Body of pancreas (tissue), 4 donors: Measurements from ENCODE around the gene TMEM229B. TPM values are rescaled to one million over a fixed set of nuclear protein-coding genes. Genes with fewer than 3 reads are reported as not detected.

Source experiments
- ATAC-seq: fragments of 150-250 bp; one replicate; pipeline ENCODE4 v1.9.1; 2016
- DNase-seq, 4 donors: peaks; one replicate each; pipeline ENCODE4 v3.0.0-alpha.2; 2019
- H3K27ac ChIP-seq, 4 donors: fragments of 200-600 bp; sonication (generic); 1 replicate in 3 of 4; 2 replicates in 1 of 4; pipeline versions ENCODE4 v1.5.1 to v1.6.1; 2016 to 2019; ENCODE audit warnings: mild to moderate bottlenecking in 1 of 4, mixed read lengths in 1 of 4, moderate library complexity in 1 of 4
- H3K27me3 ChIP-seq, 2 donors: fragments of 200-600 bp; sonication (generic); one replicate each; pipeline ENCODE4 v1.6.0; 2016; ENCODE audit warnings: mild to moderate bottlenecking in 1 of 2
- H3K36me3 ChIP-seq, 2 donors: fragments of 200-600 bp; sonication (generic); replicated peaks in 1 of 2; 2 replicates each; pipeline ENCODE4 v1.5.1; 2016; ENCODE audit warnings: low read depth in 2 of 2; ENCODE audit not compliant: insufficient read depth in 1 of 2
- H3K4me1 ChIP-seq: fragments of 200-600 bp; sonication (generic); one replicate; pipeline ENCODE4 v1.6.0; 2016
- H3K4me3 ChIP-seq, 2 donors: fragments of 200-600 bp; sonication (generic); 1 replicate in 1 of 2; 2 replicates in 1 of 2; pipeline ENCODE4 v1.5.1; 2016 to 2019
- H3K9me3 ChIP-seq, 3 donors: fragments of 200-600 bp; sonication (generic); 1 replicate in 2 of 3; 2 replicates in 1 of 3; pipeline ENCODE4 v1.5.1; 2016
- POLR2A ChIP-seq, 3 donors: fragments of 450-650 bp; IDR thresholded peaks; one replicate each; pipeline ENCODE4 v1.6.1; 2016; ENCODE audit warnings: antibody characterized with exemption in 3 of 3, mild to moderate bottlenecking in 2 of 3
- WGBS, 2 donors: methylation state at CpG; one replicate each; pipeline ENCODE4 v1.1.5; 2017; 5-methylcytosine and 5-hydroxymethylcytosine counted together
- intact Hi-C: fragments of 100-400 bp; cut with DNase I; formaldehyde crosslinking; loops from one replicate; pipeline ENCODE4 v1.15.1; 2023
- total RNA-seq, 2 donors: library from RNA; depleted of rRNA; stranded (reverse); fragments of >200 nt; gene quantifications; one replicate each; pipeline ENCODE4 v1.1.0, GENCODE V29; 2016
- TF ChIP-seq, protein P1 (sequence below), 7 experiments: fragments of 450-650 bp in 4 of 7; fragments of 200-600 bp in 3 of 7; sonication (generic) in 3 of 7; IDR thresholded peaks; one replicate each; pipeline ENCODE4 v1.5.1; 2016 to 2019; ENCODE audit warnings: antibody characterized with exemption in 7 of 7

TMEM229B gene
- total RNA-seq, 2 donors from 2014 or later = 2.0 to 4.4 TPM

DNA sequence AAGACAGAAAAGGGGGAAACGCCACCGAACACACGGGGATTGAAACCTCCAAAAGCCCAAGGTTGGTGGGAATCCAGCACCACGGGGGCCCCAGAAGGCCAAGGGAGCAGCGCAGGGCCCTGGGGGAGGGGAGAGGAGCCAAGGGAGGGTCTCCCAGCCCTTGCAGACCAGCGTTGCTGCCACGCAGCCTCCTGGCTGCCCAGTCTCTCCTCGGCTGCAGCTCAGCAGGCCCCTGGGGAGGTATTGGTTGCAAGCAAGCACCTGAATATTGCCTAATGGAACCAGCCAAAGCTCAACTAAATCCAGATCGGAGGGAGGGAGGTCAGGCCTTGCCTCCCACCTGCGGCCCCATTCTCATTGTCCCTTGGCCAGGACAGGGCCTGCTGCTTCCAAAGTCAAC is 15.8 kb downstream of the TMEM229B start:
- H3K27ac ChIP-seq = no peak overlapping the region
- no peaks in the 10 kb centered on the region for H3K36me3 ChIP-seq
- no peak overlapping the region for H3K4me3 ChIP-seq
- ATAC-seq = no peak
- WGBS, 2 donors = 91 to 94% methylated on average over 6 to 10 of the region's 10 CpGs
- intact Hi-C loops = no loop called here
- H3K4me1 ChIP-seq = no peaks in the 10 kb centered on the region
- H3K9me3 ChIP-seq = no peaks in the 10 kb centered on the region
- TF ChIP-seq POLR2A (IDR thresholded peaks at IDR 0.05) = no peak
- TF ChIP-seq, protein P1, sequence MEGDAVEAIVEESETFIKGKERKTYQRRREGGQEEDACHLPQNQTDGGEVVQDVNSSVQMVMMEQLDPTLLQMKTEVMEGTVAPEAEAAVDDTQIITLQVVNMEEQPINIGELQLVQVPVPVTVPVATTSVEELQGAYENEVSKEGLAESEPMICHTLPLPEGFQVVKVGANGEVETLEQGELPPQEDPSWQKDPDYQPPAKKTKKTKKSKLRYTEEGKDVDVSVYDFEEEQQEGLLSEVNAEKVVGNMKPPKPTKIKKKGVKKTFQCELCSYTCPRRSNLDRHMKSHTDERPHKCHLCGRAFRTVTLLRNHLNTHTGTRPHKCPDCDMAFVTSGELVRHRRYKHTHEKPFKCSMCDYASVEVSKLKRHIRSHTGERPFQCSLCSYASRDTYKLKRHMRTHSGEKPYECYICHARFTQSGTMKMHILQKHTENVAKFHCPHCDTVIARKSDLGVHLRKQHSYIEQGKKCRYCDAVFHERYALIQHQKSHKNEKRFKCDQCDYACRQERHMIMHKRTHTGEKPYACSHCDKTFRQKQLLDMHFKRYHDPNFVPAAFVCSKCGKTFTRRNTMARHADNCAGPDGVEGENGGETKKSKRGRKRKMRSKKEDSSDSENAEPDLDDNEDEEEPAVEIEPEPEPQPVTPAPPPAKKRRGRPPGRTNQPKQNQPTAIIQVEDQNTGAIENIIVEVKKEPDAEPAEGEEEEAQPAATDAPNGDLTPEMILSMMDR (IDR thresholded peaks at IDR 0.05) = no peak
- H3K27me3 ChIP-seq = no peaks in the 10 kb centered on the region
- no peak for DNase-seq

GRCh38 chr14:67469954-67470353 is 18.6 kb downstream of the TMEM229B start:
- TF ChIP-seq, protein P1 (IDR thresholded peaks at IDR 0.05) = no peak
- no peak for TF ChIP-seq POLR2A (IDR thresholded peaks at IDR 0.05)
- Histone ChIP-seq H3K9me3 (no peaks in the 10 kb centered on the region), H3K36me3 (no peaks in the 10 kb centered on the region), H3K4me1 (no peaks in the 10 kb centered on the region), H3K27me3 (no peaks in the 10 kb centered on the region), H3K27ac (no peak overlapping the region), H3K4me3 (no peak overlapping the region)
- DNase-seq (no peak), ATAC-seq (no peak)
- intact Hi-C loops = no loop called here
- WGBS, 2 donors = 85 to 97% methylated on average over 1 to 3 of the region's 3 CpGs

- no peaks in the 10 kb centered on the region for H3K27me3 ChIP-seq
- WGBS, 2 donors = 81 to 88% methylated on average over 6 of the region's 6 CpGs
- intact Hi-C loops = no loop called here
- no peak overlapping the region for H3K4me3 ChIP-seq
- H3K27ac ChIP-seq = no peak overlapping the region
- no peak for TF ChIP-seq POLR2A (IDR thresholded peaks at IDR 0.05)
- no peak for DNase-seq
- H3K4me1 ChIP-seq = no peaks in the 10 kb centered on the region
- H3K9me3 ChIP-seq = no peaks in the 10 kb centered on the region
- no peaks in the 10 kb centered on the region for H3K36me3 ChIP-seq
- no peak for ATAC-seq
Measured at GRCh38 chr14:67468378-67468730, 20.2 kb downstream of the TMEM229B start.

- Histone ChIP-seq H3K27me3 (no peaks in the 10 kb centered on the region), H3K9me3 (no peaks in the 10 kb centered on the region), H3K36me3 (no peaks in the 10 kb centered on the region), H3K4me1 (peaks cover 2% of the 10 kb centered on the region), H3K4me3 (no peak overlapping the region), H3K27ac (no peak overlapping the region)
- ATAC-seq (no peak), DNase-seq (no peak)
- intact Hi-C loops = no loop called here
- 83% methylated on average over 1 of the region's 1 CpG for WGBS, 2 donors
- TF ChIP-seq, protein P1 (IDR thresholded peaks at IDR 0.05) = no peak
- TF ChIP-seq POLR2A (IDR thresholded peaks at IDR 0.05) = no peak
Measured at GRCh38 chr14:67467134-67467533, 21.4 kb downstream of the TMEM229B start.

- TF ChIP-seq, protein P1 (IDR thresholded peaks at IDR 0.05) = no peak
- TF ChIP-seq POLR2A (IDR thresholded peaks at IDR 0.05) = no peak
Measured at GRCh38 chr14:67464879-67465278, 23.6 kb downstream of the TMEM229B start.

More at GRCh38 chr14:67464879-67465278, 23.6 kb downstream of the TMEM229B start:
- intact Hi-C loops = no loop called here
- WGBS, 2 donors = 77 to 83% methylated on average over 8 of the region's 8 CpGs
- no peaks in the 10 kb centered on the region for H3K9me3 ChIP-seq
- H3K4me1 ChIP-seq = peaks cover 14% of the 10 kb centered on the region
- no peaks in the 10 kb centered on the region for H3K27me3 ChIP-seq
- H3K27ac ChIP-seq = no peak overlapping the region
- H3K4me3 ChIP-seq = no peak overlapping the region
- H3K36me3 ChIP-seq = no peaks in the 10 kb centered on the region
- ATAC-seq (no peak), DNase-seq (no peak)
